GM21381 (cell line): ENCODE data around the gene TMPRSS5.
"Not testable (repeated sequence)": the region's sequence is repeated elsewhere in the genome, so short reads cannot be mapped to it uniquely, and the experiment has no call there.

Source experiments
- ATAC-seq: cut with Tn5 transposase; IDR thresholded peaks from one replicate; pipeline ENCODE4 v1.9.1; 2021; ENCODE audit warnings: mild to moderate bottlenecking, moderate library complexity; ENCODE audit not compliant: unreplicated experiment

TMPRSS5 gene

DNA sequence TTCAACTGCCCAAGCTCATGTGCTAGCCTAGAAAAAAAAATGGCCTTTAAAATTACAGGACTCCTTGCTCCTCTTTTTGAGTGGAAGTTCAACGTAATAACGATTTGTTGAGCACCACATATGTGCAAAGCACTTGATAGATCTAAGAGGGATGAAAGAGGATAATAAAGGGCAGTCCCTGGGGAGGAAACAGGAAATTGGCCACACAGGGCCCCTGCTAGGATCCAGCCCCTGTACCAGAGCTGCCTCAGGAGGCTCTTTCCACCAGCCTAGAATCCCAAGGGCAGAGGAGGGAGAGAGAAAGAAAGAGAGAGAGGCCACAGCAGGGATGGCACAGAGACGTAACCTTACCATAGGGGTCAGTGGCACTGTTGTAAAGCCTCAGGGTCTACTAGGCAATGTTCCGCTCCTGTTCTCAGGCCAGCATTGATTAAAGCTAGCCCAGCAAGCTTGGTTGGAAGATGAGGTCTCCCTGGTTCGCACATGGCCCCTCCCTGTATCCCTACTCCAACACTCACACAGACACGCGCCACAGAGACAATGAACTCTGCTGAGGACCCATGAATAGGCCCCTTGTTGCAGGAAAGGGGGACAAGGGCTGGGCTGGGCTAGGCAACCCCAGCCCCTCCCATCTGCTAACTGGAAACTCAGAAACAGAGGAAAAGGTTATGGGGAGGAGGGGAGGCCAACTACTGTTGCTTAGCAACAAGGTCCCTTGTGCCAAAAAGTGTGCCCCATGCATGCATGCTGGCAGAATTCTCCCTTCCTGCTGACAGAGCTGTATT lies at the start of gene TMPRSS5:
TMPRSS5 (minus strand) TSS at position 438 of the 785 bp plus-strand sequence; CDS start at position 354, 84 bp downstream.
- no peak for ATAC-seq

DNA sequence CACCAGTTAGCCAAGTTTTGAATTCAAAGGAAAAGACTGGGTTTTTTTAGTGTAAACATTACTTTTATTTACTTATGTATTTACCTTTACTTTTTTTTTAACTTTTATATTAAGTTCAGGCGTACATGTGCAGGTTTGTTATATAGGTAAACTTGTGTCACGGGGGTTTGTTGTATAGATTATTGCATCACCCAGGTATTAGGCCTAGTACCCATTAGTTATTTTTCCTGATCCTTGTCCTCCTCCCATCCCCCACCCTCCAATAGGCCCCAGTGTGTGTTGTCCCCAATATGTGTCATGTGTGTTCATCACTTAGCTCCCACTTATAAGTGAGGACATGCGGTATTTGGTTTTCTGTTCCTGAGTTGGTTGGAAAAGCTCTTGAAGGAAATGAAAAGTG lies 46.8 kb upstream of the TMPRSS5 start:
- no peak for ATAC-seq

DNA sequence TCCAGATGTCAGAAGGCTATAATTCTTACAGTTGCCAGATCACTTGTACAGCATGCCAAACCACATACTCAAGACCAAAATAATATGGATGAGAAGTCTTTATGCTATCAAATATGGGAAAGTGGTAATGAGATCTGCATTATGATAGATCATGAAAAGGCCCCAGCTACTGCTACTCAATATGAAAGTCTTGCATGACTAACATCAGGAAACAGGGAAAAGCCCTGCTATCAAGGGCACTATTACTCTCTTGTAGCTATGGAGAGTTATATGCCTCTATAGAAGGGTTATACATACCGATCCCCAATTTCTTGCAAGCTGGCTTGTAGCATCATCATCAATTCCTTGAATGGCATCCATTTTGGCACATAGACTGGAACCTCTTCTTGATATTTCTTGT lies 30.2 kb upstream of the TMPRSS5 start:
- ATAC-seq = no peak

DNA sequence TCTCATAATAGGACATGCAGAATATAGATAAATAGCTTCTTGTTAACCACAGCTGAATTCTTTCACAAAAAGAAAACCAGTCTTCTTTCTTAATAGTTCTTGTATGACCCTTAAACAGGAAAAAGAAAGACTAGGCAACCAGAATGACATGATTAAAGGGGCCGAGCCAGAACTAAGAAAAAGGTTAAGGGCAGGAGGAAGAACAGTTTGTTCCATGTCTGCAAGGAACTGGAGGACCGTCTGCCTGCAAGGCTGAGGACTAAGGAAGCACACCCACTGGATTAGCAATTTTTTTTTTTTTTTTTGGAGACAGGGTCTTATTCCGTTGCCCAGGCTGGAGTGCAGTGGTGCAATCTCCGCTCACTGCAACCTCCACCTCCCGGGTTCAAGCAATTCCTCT lies 26.0 kb upstream of the TMPRSS5 start:
- ATAC-seq = no peak

DNA sequence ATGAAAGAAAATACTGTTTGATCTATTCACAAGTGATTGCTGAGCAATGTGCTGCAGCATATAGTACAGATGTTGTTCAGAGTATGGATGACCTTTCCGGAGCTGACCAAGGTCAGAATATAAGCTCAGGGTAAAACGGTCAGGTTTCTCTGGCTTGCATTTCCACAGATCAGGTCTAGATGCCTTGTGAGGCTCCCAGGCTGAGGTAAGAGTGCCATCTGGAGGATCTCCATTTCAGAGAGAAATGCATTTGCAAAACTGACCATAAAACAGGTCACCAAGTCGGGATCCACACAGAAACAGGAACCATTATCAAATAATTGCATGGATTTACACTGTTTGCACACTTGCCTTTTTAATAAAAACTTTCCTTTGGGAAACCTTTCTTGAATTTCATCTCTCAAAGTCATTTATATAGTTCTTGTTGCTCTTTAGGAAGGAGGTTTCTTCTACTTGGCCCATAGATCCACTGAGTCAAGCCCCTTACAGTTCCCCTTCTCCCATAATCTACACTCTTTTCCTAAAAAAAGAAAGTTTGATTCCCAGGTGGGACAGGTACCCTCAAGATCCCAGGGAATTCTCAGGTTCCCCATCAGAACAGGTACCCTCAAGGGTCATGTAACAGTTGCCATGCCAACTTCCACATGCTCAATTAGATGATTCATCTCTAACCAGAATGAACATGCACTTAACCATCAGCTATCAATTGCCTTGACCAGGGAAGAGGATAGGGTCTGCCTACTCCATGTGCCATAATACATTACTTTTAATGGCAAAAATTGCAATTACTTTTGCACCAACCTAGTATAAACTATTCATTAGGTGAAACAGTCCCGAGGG lies 25.0 kb upstream of the TMPRSS5 start:
- ATAC-seq = no peak

DNA sequence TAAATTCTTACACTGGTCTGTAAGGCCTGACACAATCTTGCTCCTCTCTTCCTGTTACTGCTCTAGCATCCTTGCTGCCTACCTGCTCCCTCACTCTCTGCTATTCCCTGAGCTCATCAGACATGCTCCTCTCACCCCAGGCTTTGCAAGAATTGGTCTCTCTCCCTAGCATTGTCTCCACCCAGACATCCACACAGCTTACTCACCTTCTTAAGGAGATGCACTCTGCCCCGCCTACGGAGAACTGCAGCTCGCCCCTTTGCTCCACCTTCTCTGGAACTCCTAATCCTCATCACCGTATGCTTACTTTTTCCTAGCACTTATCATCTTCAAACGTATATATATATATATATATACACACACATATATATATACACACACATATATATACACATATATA lies 23.3 kb upstream of the TMPRSS5 start:
- no peak for ATAC-seq

DNA sequence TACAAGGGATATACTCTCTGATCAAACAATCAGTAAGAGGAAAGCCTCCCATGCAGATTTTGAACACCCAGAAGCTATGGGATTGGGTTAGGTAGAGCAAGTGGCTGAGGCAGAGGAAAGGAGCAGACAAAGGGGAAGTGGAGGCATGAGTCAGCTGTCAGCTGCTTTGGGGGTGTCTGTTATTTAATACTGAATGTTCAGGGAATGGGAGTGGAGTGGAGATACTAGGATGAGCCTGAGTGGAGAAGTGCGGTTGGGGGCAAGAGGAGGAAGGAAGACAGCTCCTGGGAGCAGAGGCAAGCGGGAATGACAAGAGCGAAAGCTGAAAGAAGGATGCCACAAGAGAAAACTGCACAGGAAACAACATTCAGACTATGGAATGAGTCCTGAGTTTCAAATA lies 22.7 kb upstream of the TMPRSS5 start:
- ATAC-seq = no peak

DNA sequence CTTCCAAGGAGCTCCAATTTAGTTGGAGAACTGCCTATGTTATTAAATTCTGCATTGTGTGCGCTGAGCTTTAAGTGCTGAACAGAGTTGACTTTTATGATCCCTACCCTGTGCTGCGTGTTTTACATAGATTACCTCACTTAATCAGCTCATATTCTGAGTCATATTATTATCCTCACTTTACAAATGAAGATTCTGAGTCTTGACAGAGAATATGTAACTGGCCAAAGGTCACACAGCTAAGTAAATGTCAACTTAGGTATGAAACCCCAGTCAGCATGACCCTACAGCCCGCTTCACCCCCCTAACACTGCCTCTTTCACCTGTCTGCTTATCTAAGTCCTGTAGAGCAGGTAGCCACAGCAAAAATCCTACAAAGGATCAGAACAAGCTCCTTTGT lies 19.8 kb upstream of the TMPRSS5 start:
- ATAC-seq = no peak

DNA sequence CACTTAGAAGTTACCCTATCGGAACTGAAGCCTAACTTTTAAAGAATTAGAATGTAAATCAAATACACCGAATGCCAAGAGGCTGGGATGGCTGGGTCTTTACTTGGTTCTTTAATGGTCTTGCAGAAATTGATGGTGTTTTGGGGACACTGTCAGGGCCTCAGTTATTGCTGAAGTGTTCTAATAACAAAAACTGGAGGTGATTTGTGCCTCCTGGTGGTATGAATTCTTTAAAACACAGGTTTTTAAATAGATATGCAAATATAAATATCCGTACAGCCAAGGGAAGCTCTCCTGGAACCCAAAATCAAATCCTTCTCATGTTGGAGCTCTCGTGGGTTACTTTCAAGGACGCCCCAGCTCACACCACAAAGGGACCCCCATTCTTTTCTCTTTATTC lies 19.3 kb upstream of the TMPRSS5 start:
- ATAC-seq = no peak

DNA sequence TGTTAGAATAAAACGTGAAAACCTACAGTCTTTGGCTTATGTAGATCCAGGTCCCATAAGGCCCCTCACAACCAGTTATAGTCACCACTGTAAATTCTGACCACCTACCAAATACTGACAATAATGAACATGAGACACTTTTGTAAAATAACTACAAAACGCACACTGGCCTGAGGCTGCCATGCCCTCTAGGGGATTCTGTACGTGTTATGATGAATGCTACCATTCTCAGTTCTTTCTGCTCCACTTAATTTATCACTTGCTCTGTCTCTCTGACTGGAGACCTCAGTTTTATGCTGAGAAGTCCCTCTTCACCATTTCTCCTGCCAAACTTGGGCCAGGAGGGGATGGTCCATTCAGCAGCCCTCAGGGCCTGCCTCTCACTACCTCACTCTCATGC lies 18.7 kb upstream of the TMPRSS5 start:
- ATAC-seq = no peak

DNA sequence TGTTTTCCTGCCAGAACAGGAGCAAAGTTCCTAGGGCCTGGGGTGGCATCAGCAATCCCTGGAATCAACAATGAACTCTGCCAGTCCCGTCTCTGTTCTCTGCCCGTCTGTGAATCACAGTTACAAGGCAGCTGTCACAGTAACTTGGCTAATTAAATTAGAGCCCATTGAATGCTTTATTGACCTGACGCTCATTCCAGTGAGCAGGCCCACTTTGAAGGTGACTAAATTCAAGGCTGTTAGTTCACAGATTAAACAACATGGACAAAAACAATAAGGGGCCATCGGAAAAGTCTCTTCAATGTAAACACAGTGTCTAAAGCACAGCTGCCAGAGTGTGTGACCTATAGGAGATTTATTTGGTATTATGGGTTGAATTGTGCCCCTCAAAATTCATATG lies 17.7 kb upstream of the TMPRSS5 start:
- no peak for ATAC-seq

DNA sequence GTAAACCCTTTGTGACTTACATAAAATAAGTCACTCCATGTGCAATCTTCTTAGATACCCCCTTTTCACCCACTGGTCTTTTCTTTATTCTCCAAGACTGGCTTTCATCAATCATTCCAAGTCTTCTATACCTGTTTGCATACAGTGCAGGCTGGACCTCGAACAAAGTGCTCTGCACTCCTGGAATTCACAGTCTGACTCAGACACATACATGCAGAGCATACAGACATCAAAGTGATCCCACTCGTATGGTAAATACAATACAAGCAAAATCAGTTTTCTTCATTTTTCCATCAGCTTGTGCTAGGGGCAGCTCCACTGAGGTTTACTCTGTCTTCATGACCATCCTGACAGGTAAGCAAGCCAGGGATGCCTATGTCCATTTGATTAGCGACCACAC lies 16.8 kb upstream of the TMPRSS5 start:
- no peak for ATAC-seq

DNA sequence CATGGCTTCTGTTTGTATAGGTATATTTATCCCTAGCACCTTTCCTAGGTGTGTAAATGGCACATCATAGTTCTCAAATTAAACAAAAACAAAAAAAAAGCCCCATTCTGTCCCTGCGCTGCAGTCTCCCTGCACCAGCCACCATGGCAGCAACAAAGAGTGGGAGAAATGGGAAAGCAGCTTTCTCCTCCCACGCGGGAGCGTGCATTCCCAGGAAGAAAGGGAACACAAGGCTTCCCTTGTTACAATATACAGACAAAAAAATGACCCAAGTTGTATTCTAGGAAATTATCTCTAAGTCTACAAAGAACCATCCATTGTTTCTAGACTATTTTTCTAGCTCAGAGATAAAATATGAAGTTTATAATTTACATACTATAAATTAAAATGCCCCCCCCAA lies 16.1 kb upstream of the TMPRSS5 start:
- no peak for ATAC-seq

DNA sequence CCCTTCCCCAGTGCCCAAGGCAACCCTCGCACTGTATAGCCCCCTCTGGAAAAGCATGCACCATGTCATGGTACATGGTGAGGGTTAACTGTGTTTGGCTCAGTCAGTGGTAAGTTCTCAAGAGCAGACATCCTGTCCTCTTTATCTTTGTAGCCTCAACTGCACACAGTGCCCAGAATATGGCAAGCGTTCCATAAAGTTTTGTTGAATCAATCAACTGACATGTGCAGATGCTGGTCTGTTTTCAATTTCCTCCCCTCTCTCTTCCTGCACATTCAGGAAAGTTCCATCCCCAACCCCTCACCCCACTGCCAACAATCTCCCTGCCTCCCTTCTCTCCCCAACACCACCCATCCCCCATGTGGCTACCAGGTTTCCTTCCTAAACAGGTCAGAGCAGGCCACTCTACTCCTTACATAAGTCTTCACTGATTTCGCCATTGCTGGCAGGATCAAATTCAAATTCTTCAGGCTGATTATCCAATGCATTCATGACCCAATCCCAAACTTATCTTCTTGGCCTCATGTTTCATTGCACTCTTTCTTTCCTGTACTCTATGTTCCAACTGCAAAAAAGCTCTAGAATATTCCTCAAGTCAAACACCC lies 15.5 kb upstream of the TMPRSS5 start:
- ATAC-seq = no peak

DNA sequence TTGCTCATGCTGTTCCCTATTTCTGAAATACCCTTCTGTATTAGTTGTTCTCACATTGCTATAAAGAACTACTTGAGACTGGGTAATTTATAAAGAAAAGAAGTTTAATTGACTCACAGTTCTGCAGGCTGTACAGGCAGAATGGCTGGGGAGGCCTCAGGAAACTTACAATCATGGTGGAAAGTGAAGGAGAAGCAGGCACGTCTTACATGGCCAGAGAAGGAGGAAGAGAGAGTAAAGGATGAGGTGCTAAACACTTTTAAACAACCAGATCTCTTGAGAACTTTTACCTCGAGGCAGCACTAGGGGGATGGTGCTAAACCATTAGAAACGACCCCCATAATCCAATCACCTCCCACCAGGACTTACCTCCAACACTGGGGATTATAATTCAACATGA lies 14.4 kb upstream of the TMPRSS5 start:
- not testable (repeated sequence) for ATAC-seq

DNA sequence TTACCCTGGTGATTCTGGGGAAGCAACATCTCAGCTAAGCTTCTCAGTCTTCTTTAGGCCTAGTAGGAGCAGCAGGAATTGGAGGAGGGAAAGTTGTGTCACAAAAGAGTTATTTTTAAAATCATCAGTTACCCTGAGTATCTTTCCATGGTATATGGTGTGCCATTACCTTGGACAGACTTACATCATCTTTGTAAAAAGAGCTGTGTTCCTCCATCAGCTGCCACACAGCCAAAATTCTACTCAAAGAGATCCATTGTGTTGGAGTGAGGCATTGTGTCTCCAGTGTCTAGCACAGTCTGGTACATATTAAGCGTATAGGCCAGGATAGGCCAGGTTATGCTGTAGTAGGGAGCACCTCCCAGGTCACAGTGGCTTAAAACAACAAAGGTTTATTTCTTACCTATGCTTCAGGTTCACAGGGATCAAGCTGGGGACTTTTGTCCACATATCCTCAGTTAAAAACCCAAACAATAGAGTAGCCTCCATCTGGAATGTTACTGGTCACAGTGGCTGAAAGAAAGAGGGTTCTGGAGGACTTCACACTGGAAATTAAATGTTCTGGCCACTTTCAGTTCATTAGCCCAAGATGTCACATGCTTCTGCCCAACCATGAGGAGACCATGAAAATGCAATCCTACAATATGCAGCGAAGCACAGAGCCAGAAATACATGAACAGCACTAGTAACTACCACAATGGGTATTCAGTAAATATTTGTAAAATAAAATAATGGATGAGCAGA lies 9.9 kb upstream of the TMPRSS5 start:
- no peak for ATAC-seq

DNA sequence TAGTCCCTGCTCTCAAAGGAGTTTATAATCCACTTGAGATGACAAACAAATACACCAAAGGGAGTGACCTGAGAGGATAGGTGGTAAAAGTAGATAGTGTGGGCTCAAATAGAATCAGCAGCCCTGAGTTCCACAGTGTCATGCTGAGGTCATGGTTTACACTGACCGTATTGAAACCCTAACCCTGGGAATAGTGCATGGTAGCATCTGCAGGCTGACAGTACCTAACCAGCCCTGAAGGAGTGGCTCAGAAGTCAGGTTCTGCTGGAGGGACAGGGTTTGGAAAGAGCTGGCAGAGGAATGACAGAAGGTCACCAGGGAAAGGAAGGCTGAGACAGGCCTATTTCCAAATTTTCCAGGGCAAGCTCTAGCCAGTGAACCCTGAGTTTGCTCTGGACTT lies 9.2 kb upstream of the TMPRSS5 start:
- no peak for ATAC-seq

DNA sequence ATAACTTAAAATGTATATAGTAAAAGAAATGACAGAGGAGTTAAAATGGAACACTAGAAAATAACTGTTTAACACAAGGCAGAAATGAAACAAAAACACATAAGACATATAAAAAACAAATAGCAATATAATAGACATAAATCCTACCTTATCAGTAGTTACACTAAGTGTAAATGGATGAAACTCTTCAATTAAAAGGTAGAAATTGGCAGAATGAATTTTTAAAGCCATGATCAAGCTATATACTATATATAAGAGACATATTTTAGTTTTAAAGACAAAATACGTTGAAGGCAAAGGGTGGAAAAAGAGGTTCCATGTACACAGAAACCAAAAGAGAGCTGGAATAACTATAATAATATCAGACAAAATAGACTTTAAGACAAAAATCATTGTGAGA lies 4.9 kb upstream of the TMPRSS5 start:
- no peak for ATAC-seq

DNA sequence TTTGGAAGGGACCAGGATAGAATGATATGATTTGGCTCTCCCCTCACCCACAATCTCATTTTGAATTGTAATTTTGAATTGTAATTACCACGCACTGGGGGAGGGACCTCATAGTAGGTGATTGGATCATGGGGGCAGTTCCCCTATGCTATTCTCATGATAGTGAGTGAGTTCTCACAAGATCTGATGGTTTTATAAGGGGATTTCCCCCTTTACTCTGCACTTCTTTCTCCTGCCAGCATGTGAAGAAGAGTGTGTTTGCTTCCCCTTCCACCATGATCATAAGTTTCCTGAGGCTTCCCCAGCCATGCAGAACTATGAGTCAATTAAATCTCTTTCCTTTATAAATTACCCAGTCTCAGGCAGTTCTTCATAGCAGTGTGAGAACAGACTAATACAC lies 2.6 kb downstream of the TMPRSS5 start:
- not testable (repeated sequence) for ATAC-seq

DNA sequence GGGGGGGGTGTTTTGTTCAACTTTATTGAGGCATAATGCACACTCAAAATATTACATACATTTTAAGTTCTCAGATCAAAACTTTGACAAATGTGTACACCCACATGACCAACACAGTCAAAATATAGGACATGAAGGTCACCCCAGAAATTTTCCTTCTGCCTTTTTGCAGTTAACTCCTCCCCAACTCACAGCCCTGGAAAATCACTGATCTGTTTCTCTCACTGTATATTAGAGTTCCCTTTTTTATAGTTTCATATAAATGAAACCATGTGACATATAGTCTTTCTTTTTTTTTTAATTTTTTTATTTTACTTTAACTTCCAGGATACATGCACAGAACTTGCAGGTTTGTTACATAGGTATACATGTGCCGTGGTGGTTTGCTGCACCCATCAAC lies 4.6 kb downstream of the TMPRSS5 start:
- ATAC-seq = no peak

DNA sequence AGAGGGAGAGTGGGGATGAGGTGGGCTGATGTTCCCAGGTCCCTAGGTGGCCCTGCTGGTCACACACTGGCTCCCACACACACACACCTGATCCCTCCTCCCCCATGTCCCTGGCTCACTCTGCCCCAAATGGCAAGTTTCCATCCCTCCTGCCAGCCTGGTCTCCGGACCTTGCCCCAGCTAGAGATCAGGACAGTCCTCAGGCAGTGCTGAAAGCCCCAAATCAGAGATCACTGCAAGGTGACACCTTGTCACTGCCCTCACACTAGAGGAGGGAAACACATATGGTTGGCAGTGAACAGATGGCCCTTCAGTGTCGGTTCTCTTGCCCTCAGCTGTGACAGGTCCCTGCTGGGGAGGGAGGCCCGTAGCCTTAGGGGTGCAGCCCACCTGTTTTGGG lies 7.6 kb downstream of the TMPRSS5 start:
- ATAC-seq = no peak
